HG03460 (cell line): ENCODE results near the gene KIF1C.

Source experiments
- ATAC-seq: cut with Tn5 transposase; IDR thresholded peaks from one replicate; pipeline ENCODE4 v1.9.1; 2021; ENCODE audit not compliant: unreplicated experiment

KIF1C gene

GRCh38 chr17:4997302-4998026, at the start of gene KIF1C, which contains the start of gene INCA1:
TSS of gene KIF1C (plus strand) at chr17:4997950. CDS start at chr17:5000247, 2,297 bp downstream.
TSS of gene INCA1 (minus strand) at chr17:4997522. CDS start at chr17:4994437, 3,085 bp downstream.
- ATAC-seq = peak; percentile 87

GRCh38 chr17:4948166-4948930, 49.4 kb upstream of the KIF1C start, which contains the start of gene PFN1:
TSS of gene PFN1 (minus strand) at chr17:4948530. CDS start at chr17:4948394, 136 bp downstream.
- ATAC-seq = peak; percentile 17

- ATAC-seq = peak; percentile 29
Observed at GRCh38 chr17:4948931-4949320, 48.8 kb upstream of the KIF1C start.

- ATAC-seq = peak; percentile 28
Observed at GRCh38 chr17:4949321-4950074, 48.3 kb upstream of the KIF1C start.

- peak; percentile 9 for ATAC-seq
Observed at GRCh38 chr17:4950075-4950745, 47.5 kb upstream of the KIF1C start.

- ATAC-seq = no peak
Observed at GRCh38 chr17:4950746-4951204, 47.0 kb upstream of the KIF1C start, which contains the start of gene ENO3. TSS of gene ENO3 (plus strand) at chr17:4951119. CDS start at chr17:4951830, 711 bp downstream.

- no peak for ATAC-seq
Observed at GRCh38 chr17:4951486-4951885, 46.3 kb upstream of the KIF1C start.

GRCh38 chr17:4953451-4953961, 44.2 kb upstream of the KIF1C start:
- ATAC-seq = no peak

- no peak for ATAC-seq
Observed at GRCh38 chr17:4955091-4955490, 42.7 kb upstream of the KIF1C start.

- no peak for ATAC-seq
Observed at GRCh38 chr17:4956493-4957061, 41.2 kb upstream of the KIF1C start.

- no peak for ATAC-seq
Observed at GRCh38 chr17:4958102-4958501, 39.6 kb upstream of the KIF1C start.

- ATAC-seq = no peak
Observed at GRCh38 chr17:4959261-4959965, 38.3 kb upstream of the KIF1C start.

- no peak for ATAC-seq
Observed at GRCh38 chr17:4960279-4960922, 37.3 kb upstream of the KIF1C start.

GRCh38 chr17:4965311-4965986, 32.3 kb upstream of the KIF1C start:
- no peak for ATAC-seq

- ATAC-seq = peak; percentile 79
Observed at GRCh38 chr17:4966844-4967538, 30.8 kb upstream of the KIF1C start.

GRCh38 chr17:4967539-4968485, 29.9 kb upstream of the KIF1C start, which contains the start of gene SPAG7:
TSS of gene SPAG7 (minus strand) at chr17:4967817. CDS start at chr17:4967804, 13 bp downstream.
- ATAC-seq = peak; percentile 57
